Measurements from ENCODE around the gene TMEM185B.

GRCh38 chr2:120206022-120206581, 17.1 kb downstream of the TMEM185B start:
- no peak for TF ChIP-seq POLR2A (IDR thresholded peaks at IDR 0.05)
- TF ChIP-seq, protein P1, sequence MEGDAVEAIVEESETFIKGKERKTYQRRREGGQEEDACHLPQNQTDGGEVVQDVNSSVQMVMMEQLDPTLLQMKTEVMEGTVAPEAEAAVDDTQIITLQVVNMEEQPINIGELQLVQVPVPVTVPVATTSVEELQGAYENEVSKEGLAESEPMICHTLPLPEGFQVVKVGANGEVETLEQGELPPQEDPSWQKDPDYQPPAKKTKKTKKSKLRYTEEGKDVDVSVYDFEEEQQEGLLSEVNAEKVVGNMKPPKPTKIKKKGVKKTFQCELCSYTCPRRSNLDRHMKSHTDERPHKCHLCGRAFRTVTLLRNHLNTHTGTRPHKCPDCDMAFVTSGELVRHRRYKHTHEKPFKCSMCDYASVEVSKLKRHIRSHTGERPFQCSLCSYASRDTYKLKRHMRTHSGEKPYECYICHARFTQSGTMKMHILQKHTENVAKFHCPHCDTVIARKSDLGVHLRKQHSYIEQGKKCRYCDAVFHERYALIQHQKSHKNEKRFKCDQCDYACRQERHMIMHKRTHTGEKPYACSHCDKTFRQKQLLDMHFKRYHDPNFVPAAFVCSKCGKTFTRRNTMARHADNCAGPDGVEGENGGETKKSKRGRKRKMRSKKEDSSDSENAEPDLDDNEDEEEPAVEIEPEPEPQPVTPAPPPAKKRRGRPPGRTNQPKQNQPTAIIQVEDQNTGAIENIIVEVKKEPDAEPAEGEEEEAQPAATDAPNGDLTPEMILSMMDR (IDR thresholded peaks at IDR 0.05) = peak in 3 of 4 donors; percentile 23 to 33 (median 27)

All from right lobe of liver (tissue), 4 donors.